Keratinocyte (primary cell): ENCODE data around the gene CFAP100. TPM values are rescaled to one million over a fixed set of nuclear protein-coding genes. Genes with fewer than 3 reads are reported as not detected.

Experiments
- DNase-seq: peaks from one replicate; pipeline ENCODE4 v3.0.0-alpha.2; 2011; ENCODE audit warnings: low read depth, missing footprints, low spot score
- FAIRE-seq: peaks from 2 replicates; lab custom pipeline; 2011; peaks lifted over from hg19 to GRCh38; lab: Jason Lieb, UNC
- H2AFZ ChIP-seq: 2 replicates; pipeline ENCODE4 v1.6.0; 2012; ENCODE audit warnings: low read length, control low read depth, inconsistent platforms; ENCODE audit not compliant: control insufficient read depth
- H3K27ac ChIP-seq: 2 replicates; pipeline ENCODE4 v1.5.1; 2011; ENCODE audit warnings: low read length; ENCODE audit not compliant: control insufficient read depth, insufficient read depth
- H3K27me3 ChIP-seq: 3 replicates; pipeline ENCODE4 v1.6.0; 2011; ENCODE audit warnings: low read length; ENCODE audit not compliant: control insufficient read depth, insufficient read depth; ENCODE audit errors: extremely low read depth
- H3K36me3 ChIP-seq, 2 experiments: 2 replicates in 1 of 2; 3 replicates in 1 of 2; pipeline ENCODE4 v1.5.1; 2011; ENCODE audit warnings: low read length in 2 of 2, mild to moderate bottlenecking in 1 of 2; ENCODE audit not compliant: control insufficient read depth in 2 of 2, insufficient read depth in 2 of 2; ENCODE audit errors: extremely low read depth in 1 of 2
- H3K4me1 ChIP-seq: 3 replicates; pipeline ENCODE4 v1.5.1; 2011; ENCODE audit warnings: low read length; ENCODE audit not compliant: control insufficient read depth, insufficient read depth; ENCODE audit errors: extremely low read depth
- H3K4me2 ChIP-seq: 3 replicates; pipeline ENCODE4 v1.6.0; 2011; ENCODE audit warnings: low read depth, low read length; ENCODE audit not compliant: control insufficient read depth, insufficient read depth; ENCODE audit errors: extremely low read depth
- H3K4me3 ChIP-seq, 3 experiments: fragments of 200-600 bp in 1 of 3; sonication (generic) in 1 of 3; 2 replicates in 2 of 3; 3 replicates in 1 of 3; pipeline ENCODE4 v1.5.1; 2011 to 2016; ENCODE audit warnings: low read length in 3 of 3, mild to moderate bottlenecking in 3 of 3, control low read depth in 2 of 3, inconsistent platforms in 1 of 3, low read depth in 1 of 3, mixed read lengths in 1 of 3, mixed run types in 1 of 3, moderate library complexity in 1 of 3; ENCODE audit not compliant: control insufficient read depth in 2 of 3, insufficient read depth in 2 of 3; ENCODE audit errors: extremely low read depth in 1 of 3
- H3K79me2 ChIP-seq: 2 replicates; pipeline ENCODE4 v1.6.0; 2012; ENCODE audit warnings: low read length; ENCODE audit not compliant: control insufficient read depth, insufficient read depth
- H3K9ac ChIP-seq: 3 replicates; pipeline ENCODE4 v1.6.0; 2011; ENCODE audit warnings: low read length; ENCODE audit not compliant: control insufficient read depth, insufficient read depth; ENCODE audit errors: extremely low read depth
- H3K9me1 ChIP-seq: 3 replicates; pipeline ENCODE4 v1.6.0; 2011; ENCODE audit warnings: low read length; ENCODE audit not compliant: control insufficient read depth, insufficient read depth; ENCODE audit errors: extremely low read depth
- H3K9me3 ChIP-seq: 2 replicates; pipeline ENCODE4 v1.5.1; 2012; ENCODE audit warnings: low read depth, low read length; ENCODE audit not compliant: control insufficient read depth
- H4K20me1 ChIP-seq: 3 replicates; pipeline ENCODE4 v1.6.0; 2011; ENCODE audit warnings: low read length; ENCODE audit not compliant: control insufficient read depth, insufficient read depth; ENCODE audit errors: extremely low read depth
- CTCF ChIP-seq, 3 experiments: IDR thresholded peaks in 1 of 3; conservative IDR thresholded peaks in 1 of 3; optimal IDR thresholded peaks in 1 of 3; 2 replicates in 2 of 3; 3 replicates in 1 of 3; pipeline versions ENCODE3 to v1.5.1; 2011; ENCODE audit warnings: low read length in 3 of 3, mild to moderate bottlenecking in 3 of 3, moderate library complexity in 2 of 3, control low read depth in 1 of 3, inconsistent platforms in 1 of 3; ENCODE audit not compliant: insufficient read depth in 2 of 3; ENCODE audit errors: extremely low read depth in 1 of 3
- EZH2 ChIP-seq: IDR thresholded peaks from one replicate; pipeline ENCODE4 v1.6.1; 2012; ENCODE audit warnings: inconsistent platforms, mild to moderate bottlenecking, low read length, moderate library complexity
- dilution Hi-C: fragments of 300-500 bp; cut with MboI; formaldehyde crosslinking; loops from one replicate; pipeline ENCODE4 v1.7.0; 2020; ENCODE audit warnings: low sequenced_read_pairs; ENCODE audit not compliant: extremely low pct_ligation_motif_present
- polyA plus RNA-seq, 5 experiments: library from polyadenylated mRNA; depleted of rRNA in 3 of 5; stranded (reverse) in 3 of 5; stranded (forward) in 1 of 5; unstranded in 1 of 5; fragments of >200 nt; gene quantifications; 1 replicate in 1 of 5; 2 replicates in 3 of 5; 3 replicates in 1 of 5; pipeline versions ENCODE4 v1.2.1 to v1.2.3, GENCODE V29; 2011 to 2012; ENCODE audit warnings: missing spikeins in 2 of 5, low read depth in 1 of 5, low replicate concordance in 1 of 5

The CFAP100 gene
- polyA plus RNA-seq, 1 donor (not counting 4 experiments of a cell fraction or from before 2014, with no cell fraction given): not detected

DNA sequence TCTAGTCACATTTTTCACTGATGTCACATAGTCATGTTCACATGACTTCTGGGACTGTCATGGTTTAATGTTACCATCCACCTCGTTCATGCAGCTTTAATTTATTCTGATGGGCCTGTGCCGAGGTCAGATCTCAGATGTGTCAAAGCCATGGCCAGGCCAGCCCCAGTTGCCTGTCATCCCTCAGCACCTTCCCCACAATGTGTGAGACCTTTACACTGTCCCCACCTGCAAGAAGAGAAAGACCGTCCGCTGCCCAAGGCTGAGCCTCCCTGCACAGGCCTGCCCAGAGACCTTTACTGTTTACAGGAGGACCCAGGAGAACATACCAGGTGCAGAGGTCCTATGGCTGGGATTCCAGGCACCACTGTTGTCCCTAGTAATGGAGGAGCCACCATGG, 24.7 kb upstream of the CFAP100 start:
- dilution Hi-C loops: no loop called here

DNA sequence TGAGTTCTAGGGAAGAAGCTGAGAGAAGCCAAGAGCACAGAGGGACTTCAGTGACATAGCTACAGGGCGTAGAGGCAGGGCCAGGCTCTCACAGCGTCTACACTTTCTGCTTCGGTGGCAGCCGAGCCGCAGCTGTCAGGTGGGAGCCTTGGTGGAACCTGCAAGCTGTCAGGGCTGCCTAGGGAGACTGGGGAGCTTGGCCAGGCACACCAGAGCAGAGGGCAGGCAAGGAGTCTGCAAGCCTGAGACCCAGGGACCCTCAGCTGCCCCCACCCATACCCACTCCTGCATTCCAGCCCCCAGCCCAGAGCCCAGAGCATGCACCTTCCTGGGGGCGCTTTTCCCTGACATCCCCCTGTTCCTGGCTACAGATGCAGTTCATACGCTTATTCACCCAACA, 24.1 kb upstream of the CFAP100 start:
- no peak for FAIRE-seq
- no peaks in the 10 kb centered on the region for H3K9me1 ChIP-seq

More for the DNA sequence above, 24.7 kb upstream of the CFAP100 start:
- H2AFZ ChIP-seq: no peak overlapping the region
- no peak for DNase-seq
- TF ChIP-seq CTCF (optimal IDR thresholded peaks at IDR 0.05 in 1 of 3, IDR thresholded peaks at IDR 0.05 in 1 of 3, conservative IDR thresholded peaks at IDR 0.05 in 1 of 3; ENCODE audit: extremely low read depth in 1 of 3, insufficient read depth in 2 of 3, low read length in 3 of 3) (no peak), EZH2 (no peak)
- no peaks in the 10 kb centered on the region for H3K4me1 ChIP-seq
- H4K20me1 ChIP-seq: no peaks in the 10 kb centered on the region
- no peak overlapping the region for H3K4me3 ChIP-seq
- H3K79me2 ChIP-seq: no peaks in the 10 kb centered on the region
- no peak overlapping the region for H3K4me2 ChIP-seq
- no peaks in the 10 kb centered on the region for H3K9me3 ChIP-seq
- H3K27me3 ChIP-seq: no peaks in the 10 kb centered on the region
- H3K36me3 ChIP-seq: no peaks in the 10 kb centered on the region
- no peak overlapping the region for H3K27ac ChIP-seq
- FAIRE-seq: no peak
- H3K9ac ChIP-seq: no peak overlapping the region
- no peaks in the 10 kb centered on the region for H3K9me1 ChIP-seq

More for the DNA sequence above, 24.1 kb upstream of the CFAP100 start:
- dilution Hi-C loops: no loop called here
- no peak overlapping the region for H3K4me2 ChIP-seq
- H3K4me1 ChIP-seq: no peaks in the 10 kb centered on the region
- no peaks in the 10 kb centered on the region for H4K20me1 ChIP-seq
- TF ChIP-seq EZH2 (no peak), CTCF (optimal IDR thresholded peaks at IDR 0.05 in 1 of 3, IDR thresholded peaks at IDR 0.05 in 1 of 3, conservative IDR thresholded peaks at IDR 0.05 in 1 of 3; ENCODE audit: extremely low read depth in 1 of 3, insufficient read depth in 2 of 3, low read length in 3 of 3) (no peak)
- H3K4me3 ChIP-seq: no peak overlapping the region
- no peak overlapping the region for H2AFZ ChIP-seq
- no peak overlapping the region for H3K9ac ChIP-seq
- no peaks in the 10 kb centered on the region for H3K36me3 ChIP-seq
- H3K9me3 ChIP-seq: no peaks in the 10 kb centered on the region
- no peaks in the 10 kb centered on the region for H3K27me3 ChIP-seq
- no peaks in the 10 kb centered on the region for H3K79me2 ChIP-seq
- H3K27ac ChIP-seq: no peak overlapping the region
- DNase-seq: no peak
